Peyer's patch (tissue), 4 donors: ENCODE data around the gene PTTG1IP.

Experiments
- CTCF ChIP-seq, 6 experiments: fragments of 450-650 bp in 4 of 6; fragments of 200-600 bp in 2 of 6; sonication (generic) in 1 of 6; IDR thresholded peaks; one replicate each; pipeline ENCODE4 v1.5.1; 2017 to 2019; ENCODE audit warnings: antibody characterized with exemption in 6 of 6, mild to moderate bottlenecking in 3 of 6, moderate library complexity in 1 of 6
- POLR2A ChIP-seq, 2 donors: fragments of 450-650 bp; IDR thresholded peaks; one replicate each; pipeline ENCODE4 v1.5.1; 2017; ENCODE audit warnings: antibody characterized with exemption in 2 of 2, mild to moderate bottlenecking in 2 of 2, moderate library complexity in 2 of 2

GRCh38 chr21:44862869-44863685 lies 10.4 kb downstream of the PTTG1IP start:
- TF ChIP-seq POLR2A (IDR thresholded peaks at IDR 0.05) (no peak), CTCF (IDR thresholded peaks at IDR 0.05) (no peak)
